ENCODE data around the gene MEIS2. TPM values are rescaled to one million over a fixed set of nuclear protein-coding genes. Genes with fewer than 3 reads are reported as not detected.

Gene MEIS2
- polyA plus RNA-seq, 2 of the 4 experiments (the other 2 are of a cell fraction) = 7.3 to 11.1 TPM

GRCh38 chr15:36887214-36887961 lies 213.0 kb downstream of the MEIS2 start:
- ATAC-seq (peak in 1 of 2 experiments; percentile 39; a peak in 1 of 6 replicates), FAIRE-seq (no peak), DNase-seq (ENCODE audit: low read depth in 1 of 2, low spot score in 1 of 2) (no peak)
- TF ChIP-seq RARB (CRISPR knock-in tag; IDR thresholded peaks at IDR 0.05) (no peak), JUNB (IDR thresholded peaks at IDR 0.05) (no peak), FOXS1 (CRISPR knock-in tag; IDR thresholded peaks at IDR 0.05) (no peak), SMC3 (IDR thresholded peaks at IDR 0.05) (no peak), CEBPB (IDR thresholded peaks at IDR 0.05) (no peak), MAZ (IDR thresholded peaks at IDR 0.05; ENCODE audit: borderline replicate concordance, low read depth, low read length) (no peak), HMGXB4 (CRISPR knock-in tag; IDR thresholded peaks at IDR 0.05; ENCODE audit: borderline replicate concordance) (no peak)
- H3K9me3 ChIP-seq = no peaks in the 10 kb centered on the region
- H3K4me1 ChIP-seq = no peaks in the 10 kb centered on the region
- H3K27ac ChIP-seq = peak overlapping the region in 1 of 2 experiments; percentile 67; a peak in 2 of 6 replicates
- peak overlapping the region; percentile 40 for H3K4me3 ChIP-seq
- 57% methylated on average over 26 of the region's 35 CpGs for WGBS (ENCODE audit: missing lambda C conversion rate)
- peak overlapping the region; percentile 62 for H3K4me2 ChIP-seq
- CTCF ChIA-PET = interaction anchor here (0.6 to 1.4 kb wide), 2 partner anchors 76 to 247 kb away, joined by 3 read pairs; no protein-coding TSS in a partner anchor
- POLR2A ChIA-PET = no interaction called here

GRCh38 chr15:36886701-36887100 lies 213.6 kb downstream of the MEIS2 start:
- FAIRE-seq (no peak), DNase-seq (ENCODE audit: low read depth in 1 of 2, low spot score in 1 of 2) (no peak), ATAC-seq (no peak)
- no peaks in the 10 kb centered on the region for H3K9me3 ChIP-seq
- POLR2A ChIA-PET = no interaction called here
- H3K4me2 ChIP-seq = peak overlapping the region; percentile 62
- no peak overlapping the region; the same call in 2 of the 3 replicates for H3K4me3 ChIP-seq
- no peaks in the 10 kb centered on the region for H3K4me1 ChIP-seq
- WGBS (ENCODE audit: missing lambda C conversion rate) = 71% methylated on average over 8 of the region's 8 CpGs
- no peak overlapping the region; a peak in 1 of 6 replicates for H3K27ac ChIP-seq
- CTCF ChIA-PET = interaction anchor here (1.4 kb wide), 1 partner anchor 248 kb away, joined by 3 read pairs; no protein-coding TSS in a partner anchor
- TF ChIP-seq NFE2L2 (conservative IDR thresholded peaks at IDR 0.05; ENCODE audit: low read length) (no peak), HES2 (IDR thresholded peaks at IDR 0.05) (no peak), RAD21 (conservative IDR thresholded peaks at IDR 0.05 in 1 of 2, IDR thresholded peaks at IDR 0.05 in 1 of 2) (no peak), FOSL2 (IDR thresholded peaks at IDR 0.05) (no peak), FOSL2 (CRISPR knock-in tag; IDR thresholded peaks at IDR 0.05) (no peak)

- WGBS (ENCODE audit: missing lambda C conversion rate) = 90% methylated on average over 13 of the region's 13 CpGs
- no peak overlapping the region for H3K4me3 ChIP-seq
- TF ChIP-seq RARB (CRISPR knock-in tag; IDR thresholded peaks at IDR 0.05) (no peak), HEYL (CRISPR knock-in tag; IDR thresholded peaks at IDR 0.05) (no peak), CHD4 (IDR thresholded peaks at IDR 0.05; ENCODE audit: borderline replicate concordance) (no peak), HOXB13 (CRISPR knock-in tag; IDR thresholded peaks at IDR 0.05; ENCODE audit: low read depth) (no peak), HDAC2 (IDR thresholded peaks at IDR 0.05) (no peak)
- H3K4me2 ChIP-seq = no peak overlapping the region
- POLR2A ChIA-PET = no interaction called here
- H3K27ac ChIP-seq = no peak overlapping the region
- no peaks in the 10 kb centered on the region for H3K9me3 ChIP-seq
- H3K4me1 ChIP-seq = no peaks in the 10 kb centered on the region
- FAIRE-seq = no peak
- no peak for DNase-seq (ENCODE audit: low read depth in 1 of 2, low spot score in 1 of 2)
- ATAC-seq = no peak
- CTCF ChIA-PET = interaction anchor here (1.4 kb wide), 1 partner anchor 248 kb away, joined by 3 read pairs; no protein-coding TSS in a partner anchor
These were observed 214.2 kb downstream of the MEIS2 start for GRCh38 chr15:36886191-36886590.

- CTCF ChIA-PET = interaction anchor here (1.4 kb wide), 1 partner anchor 248 kb away, joined by 3 read pairs; no protein-coding TSS in a partner anchor
- no peak overlapping the region for H3K4me2 ChIP-seq
- no peak for TF ChIP-seq ELK1 (IDR thresholded peaks at IDR 0.05; ENCODE audit: low read depth, low read length)
- no peak for TF ChIP-seq TFCP2L1 (CRISPR knock-in tag; IDR thresholded peaks at IDR 0.05)
- no peak for TF ChIP-seq ZNF302 (CRISPR knock-in tag; IDR thresholded peaks at IDR 0.05)
- no peak for TF ChIP-seq CTCF (IDR thresholded peaks at IDR 0.05)
- no peak for TF ChIP-seq EHF (CRISPR knock-in tag; IDR thresholded peaks at IDR 0.05)
- TF ChIP-seq HOXB5 (CRISPR knock-in tag; IDR thresholded peaks at IDR 0.05) = no peak
- TF ChIP-seq NPAS2 (CRISPR knock-in tag; IDR thresholded peaks at IDR 0.05; ENCODE audit: borderline replicate concordance) = no peak
- TF ChIP-seq PBX3 (IDR thresholded peaks at IDR 0.05) = no peak
- no peak for TF ChIP-seq NFE2L2 (conservative IDR thresholded peaks at IDR 0.05; ENCODE audit: low read length)
- TF ChIP-seq MAZ (IDR thresholded peaks at IDR 0.05; ENCODE audit: borderline replicate concordance, low read depth, low read length) = no peak
- no peak for TF ChIP-seq CBX8 (IDR thresholded peaks at IDR 0.05)
These were observed 214.6 kb downstream of the MEIS2 start for GRCh38 chr15:36885771-36886170.

More at GRCh38 chr15:36885771-36886170, 214.6 kb downstream of the MEIS2 start:
- FAIRE-seq = no peak
- WGBS (ENCODE audit: missing lambda C conversion rate) = 83% methylated on average over 3 of the region's 3 CpGs
- ATAC-seq = no peak
- no peak for DNase-seq (ENCODE audit: low read depth in 1 of 2, low spot score in 1 of 2)
- POLR2A ChIA-PET = no interaction called here
- Histone ChIP-seq H3K4me3 (no peak overlapping the region), H3K9me3 (no peaks in the 10 kb centered on the region), H3K27ac (no peak overlapping the region), H3K4me1 (no peaks in the 10 kb centered on the region)
